Measurements from ENCODE around the gene METTL16. TPM values are rescaled to one million over a fixed set of nuclear protein-coding genes. Genes with fewer than 3 reads are reported as not detected.

Gene METTL16
- total RNA-seq, 1 experiment from 2014 or later, result 35.9 TPM

DNA sequence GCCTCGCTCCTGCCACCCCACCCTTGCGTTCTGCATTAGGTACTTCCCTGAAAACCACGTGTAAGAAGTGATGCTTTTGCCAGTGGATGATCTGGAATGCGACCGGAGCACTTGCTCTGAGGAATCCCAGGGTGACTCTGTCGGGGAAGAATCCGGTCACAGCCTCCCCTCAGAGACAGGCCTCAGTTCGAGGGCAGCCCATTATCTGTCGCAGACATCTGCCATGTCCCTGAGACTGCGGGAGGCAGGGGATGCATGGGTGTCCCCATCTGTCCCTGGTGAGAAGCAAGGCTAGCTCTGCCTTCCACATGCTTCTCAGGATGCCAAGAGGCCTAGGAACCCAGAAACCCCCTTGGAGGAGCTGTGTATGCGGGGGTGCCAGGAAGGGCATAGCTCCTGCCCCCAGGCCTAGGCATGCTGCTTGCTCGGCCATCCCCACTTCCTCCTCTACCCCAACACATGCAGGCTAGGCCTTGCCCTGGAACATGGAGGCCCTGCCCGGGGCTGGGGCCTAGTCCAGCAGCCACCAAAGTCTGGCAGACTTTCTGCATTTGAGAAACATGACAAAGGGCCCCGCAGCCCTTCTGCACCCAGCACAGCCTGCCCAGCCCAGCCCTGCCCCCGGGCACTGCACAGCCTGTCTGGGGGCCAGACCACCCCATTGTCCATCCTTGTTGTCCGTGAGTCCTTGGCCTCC lies 131.3 kb downstream of the METTL16 start:
- DNase-seq (ENCODE audit: low spot score), result no peak

DNA sequence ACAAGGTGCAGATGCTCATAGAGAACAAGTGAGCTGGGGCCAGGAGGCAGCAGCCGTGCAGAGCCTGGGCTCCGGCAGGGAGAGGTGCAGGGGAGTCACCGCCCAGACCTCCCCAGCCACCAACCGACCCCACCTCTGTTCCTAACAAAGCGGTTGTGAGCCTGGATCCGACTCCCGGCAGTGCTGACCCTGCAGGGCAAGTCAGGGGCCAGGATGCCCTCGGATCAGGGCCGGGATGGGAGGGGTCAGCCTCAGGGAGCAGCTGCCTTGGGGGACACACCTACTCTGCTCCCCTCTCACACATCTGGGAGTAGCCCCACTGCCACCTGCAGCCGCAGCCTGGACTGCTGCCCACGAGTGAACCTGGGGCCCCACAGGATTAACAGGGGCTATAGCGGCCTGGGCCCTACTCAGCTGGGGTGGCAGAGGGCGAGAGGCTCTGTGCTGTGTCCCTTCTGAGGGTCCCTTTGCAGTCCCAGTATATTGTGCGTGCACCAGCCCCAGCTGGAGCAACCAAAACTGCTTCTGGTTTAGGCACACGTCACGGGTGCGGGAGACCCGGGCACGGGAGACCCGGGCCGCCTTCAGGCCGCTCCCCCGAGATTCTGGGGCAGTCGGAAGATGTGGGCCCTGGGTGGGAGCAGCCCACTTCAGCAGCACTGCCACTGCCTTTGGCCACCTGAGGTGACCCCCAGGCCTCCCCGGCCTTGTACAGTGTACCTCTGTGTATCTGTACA lies 132.0 kb downstream of the METTL16 start:
- no peak for DNase-seq (ENCODE audit: low spot score)

DNA sequence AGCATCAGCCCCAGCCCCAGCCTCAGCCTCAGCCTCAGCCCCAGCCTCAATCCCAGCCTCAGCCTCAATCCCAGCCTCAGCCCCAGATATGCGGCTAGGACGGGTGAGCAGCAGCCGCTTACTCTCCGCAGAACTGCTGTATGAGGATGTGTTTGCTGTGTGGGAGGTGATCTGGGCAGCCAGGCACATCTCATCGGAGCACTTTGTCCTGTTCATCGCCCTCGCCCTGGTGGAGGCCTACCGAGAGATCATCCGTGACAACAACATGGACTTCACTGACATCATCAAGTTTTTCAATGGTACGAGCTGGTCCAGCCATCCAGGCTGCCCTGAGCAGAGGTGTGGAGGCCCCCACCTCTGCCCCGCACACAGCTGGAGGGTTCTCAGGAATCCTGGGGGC lies 132.8 kb downstream of the METTL16 start:
- DNase-seq (ENCODE audit: low spot score), result no peak

DNA sequence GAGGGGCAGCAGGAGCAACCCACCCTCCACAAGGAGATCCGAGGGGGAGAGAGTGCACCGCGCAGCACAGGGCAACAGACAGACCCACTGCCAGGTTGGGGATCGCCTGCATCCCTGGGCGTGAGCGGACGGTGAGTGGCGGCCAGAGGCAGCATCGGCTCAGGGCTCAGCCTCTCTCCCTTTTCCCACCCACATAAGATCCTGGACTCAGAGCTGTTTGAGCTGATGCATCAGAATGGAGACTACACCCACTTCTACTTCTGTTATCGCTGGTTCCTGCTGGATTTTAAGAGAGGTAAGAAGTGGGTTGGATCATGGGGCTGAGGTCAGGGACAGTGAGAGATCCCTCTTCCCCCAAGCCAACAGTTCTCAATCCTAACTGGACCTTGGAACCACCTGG lies 134.0 kb downstream of the METTL16 start:
- DNase-seq (ENCODE audit: low spot score), result no peak

DNA sequence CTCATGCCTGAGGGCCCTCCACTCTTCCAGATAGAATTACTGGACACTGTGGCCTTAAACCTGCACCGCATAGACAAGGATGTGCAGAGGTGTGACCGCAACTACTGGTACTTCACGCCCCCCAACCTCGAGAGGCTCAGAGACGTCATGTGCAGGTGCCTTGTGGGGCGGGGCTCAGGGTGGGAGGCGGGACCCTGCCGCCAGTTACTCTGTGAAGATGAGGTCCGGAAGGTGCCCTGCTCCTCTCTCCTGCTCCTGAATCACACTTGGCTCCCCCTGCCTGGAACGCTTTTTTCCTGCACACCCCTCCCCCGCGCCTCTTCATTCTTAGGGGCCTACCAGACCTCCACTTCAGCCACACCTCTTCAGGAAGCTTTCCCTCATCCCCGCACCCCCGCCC lies 135.6 kb downstream of the METTL16 start:
- no peak for DNase-seq (ENCODE audit: low spot score)

DNA sequence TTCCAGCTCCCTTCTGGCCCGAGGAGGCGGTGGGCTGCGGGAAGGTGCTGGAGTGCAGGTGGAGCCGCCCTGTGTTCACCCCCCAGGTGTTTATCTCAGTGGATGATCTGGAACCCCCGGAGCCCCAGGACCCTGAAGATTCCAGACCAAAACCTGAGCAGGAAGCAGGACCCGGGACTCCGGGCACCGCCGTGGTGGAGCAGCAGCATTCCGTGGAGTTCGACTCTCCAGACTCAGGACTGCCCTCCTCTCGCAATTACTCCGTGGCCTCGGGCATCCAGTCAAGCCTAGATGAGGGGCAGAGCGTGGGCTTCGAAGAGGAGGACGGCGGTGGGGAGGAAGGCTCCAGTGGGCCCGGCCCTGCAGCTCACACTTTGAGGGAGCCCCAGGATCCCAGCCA lies 136.3 kb downstream of the METTL16 start:
- DNase-seq (ENCODE audit: low spot score), result no peak

DNA sequence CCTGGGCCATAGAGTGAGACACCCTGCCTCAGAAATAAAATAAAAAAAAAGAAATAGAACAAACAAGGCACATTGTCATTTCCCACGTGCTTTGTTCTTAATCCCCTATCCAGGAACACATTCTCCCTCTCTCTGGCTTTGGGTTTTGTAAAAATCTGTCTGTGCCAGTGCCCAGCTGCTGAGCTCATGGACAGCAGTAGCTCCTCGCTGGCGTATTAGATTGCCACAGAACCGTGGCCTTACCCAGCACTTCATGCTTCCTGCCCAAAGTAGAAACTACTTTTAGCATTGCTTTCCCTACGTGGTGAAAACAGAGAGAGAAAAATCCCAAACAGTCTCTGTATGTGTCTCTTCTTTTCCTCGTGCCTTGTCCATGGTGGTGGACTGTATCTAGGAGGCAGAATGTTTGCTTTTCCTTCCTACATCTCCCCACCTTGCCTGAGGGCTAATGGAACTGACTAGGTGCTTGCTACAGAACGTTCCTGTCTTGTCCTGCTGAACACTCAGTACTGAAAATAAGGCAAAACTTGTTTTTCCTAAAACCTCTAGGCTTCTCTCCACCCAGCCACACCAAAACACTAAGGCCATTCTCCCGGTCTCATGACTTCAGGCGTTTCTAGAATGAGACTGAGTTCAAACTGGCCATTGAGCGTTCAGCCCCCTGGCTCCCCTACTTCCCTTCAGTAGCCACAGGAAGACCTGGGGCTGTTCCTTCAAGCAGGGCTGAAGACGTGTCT lies 137.0 kb downstream of the METTL16 start:
- no peak for DNase-seq (ENCODE audit: low spot score)

DNA sequence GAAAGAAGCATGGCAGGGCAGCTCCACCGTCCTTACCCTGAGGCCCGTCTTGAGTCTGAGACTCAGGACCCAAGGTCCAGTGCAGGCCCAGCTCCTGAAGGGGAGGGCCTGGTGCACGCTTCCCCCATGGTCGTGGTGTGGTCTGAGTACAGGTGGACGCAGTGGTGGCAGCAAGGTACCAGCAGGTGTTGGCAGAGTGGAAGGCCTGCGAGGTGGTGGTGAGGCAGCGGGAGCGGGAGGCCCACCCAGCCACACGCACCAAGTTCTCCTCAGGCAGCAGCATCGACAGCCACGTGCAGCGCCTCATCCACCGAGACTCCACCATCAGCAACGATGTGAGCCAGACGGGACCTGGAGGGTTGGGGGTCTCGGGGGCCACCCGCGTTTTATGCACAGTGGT lies 138.5 kb downstream of the METTL16 start:
- DNase-seq (ENCODE audit: low spot score), result no peak

DNA sequence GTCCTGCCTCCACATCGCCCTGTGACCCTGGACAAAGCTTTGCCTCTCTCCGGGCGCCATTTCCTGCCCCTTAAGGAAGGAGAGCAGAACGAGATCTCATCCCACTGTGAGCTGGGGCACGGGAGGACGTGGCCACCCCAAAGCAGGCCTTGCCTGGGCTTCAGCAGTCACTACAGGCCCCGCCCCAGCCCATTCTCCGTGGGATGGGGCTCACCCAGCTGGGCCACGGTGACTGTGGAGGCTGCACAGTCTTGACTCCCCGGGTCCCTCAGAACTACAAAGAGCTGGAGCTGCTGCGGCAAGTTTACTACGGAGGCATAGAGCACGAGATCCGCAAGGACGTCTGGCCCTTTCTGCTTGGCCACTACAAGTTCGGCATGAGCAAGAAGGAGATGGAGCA lies 139.0 kb downstream of the METTL16 start:
- no peak for DNase-seq (ENCODE audit: low spot score)

DNA sequence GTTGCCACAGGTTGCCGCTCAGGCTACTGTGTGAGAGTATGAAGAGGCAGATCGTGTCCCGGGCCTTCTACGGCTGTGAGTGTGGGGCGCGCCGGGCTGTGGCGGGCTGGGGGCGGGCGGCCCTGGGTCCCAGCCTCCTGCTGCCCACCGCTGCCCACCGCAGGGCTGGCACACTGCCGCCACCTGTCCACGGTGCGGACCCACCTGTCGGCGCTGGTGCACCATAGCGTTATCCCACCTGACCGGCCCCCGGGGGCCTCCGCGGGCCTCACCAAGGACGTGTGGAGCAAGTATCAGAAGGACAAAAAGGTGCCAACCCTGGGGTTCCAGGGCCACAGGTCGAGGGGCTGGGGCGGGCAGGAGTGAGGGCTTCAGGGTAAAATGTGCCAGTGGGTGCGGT lies 139.5 kb downstream of the METTL16 start:
- DNase-seq (ENCODE audit: low spot score), result no peak

DNA sequence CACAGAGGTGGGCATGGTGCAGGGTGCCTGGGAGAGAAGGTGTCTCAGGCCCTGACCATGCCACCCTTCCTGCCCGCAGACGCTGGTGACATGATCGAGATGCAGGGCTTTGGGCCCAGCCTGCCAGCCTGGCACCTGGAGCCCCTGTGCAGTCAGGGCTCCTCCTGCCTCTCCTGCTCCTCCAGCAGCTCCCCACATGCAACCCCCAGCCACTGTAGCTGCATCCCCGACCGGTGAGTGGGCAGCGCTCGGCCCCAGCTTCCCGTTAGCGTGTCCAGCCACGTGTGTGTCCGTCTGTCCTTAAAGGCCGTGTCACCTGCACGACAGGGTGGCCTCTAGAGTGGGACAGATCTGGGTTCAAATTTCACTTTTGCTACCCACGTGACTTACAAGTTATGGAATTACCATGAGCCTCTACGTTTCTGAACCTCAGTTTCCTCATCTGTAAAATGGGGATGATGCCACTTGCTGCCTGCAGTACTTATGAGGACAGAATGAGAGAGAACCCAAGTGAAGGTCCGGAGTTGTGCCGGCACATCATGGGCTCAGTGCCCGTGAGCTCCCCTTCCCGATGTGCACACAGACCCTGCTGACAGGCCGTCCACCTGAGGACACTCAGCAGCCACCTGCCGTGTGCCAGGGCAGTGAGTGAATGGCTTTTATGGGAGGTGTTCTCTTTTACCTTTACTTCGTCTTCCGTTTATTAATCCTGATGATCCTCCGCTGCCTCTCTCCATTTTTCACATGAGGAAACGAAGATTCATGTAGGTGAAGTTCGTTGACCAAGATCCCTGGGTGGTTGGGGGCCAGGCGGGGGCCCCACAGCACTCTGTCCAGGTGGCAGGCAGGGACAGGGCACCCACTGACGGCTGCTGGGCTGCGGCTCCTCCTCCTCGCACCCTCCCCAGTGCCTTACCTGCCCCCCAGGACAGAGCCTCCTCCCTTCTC lies 140.2 kb downstream of the METTL16 start:
- DNase-seq (ENCODE audit: low spot score), result no peak

DNA sequence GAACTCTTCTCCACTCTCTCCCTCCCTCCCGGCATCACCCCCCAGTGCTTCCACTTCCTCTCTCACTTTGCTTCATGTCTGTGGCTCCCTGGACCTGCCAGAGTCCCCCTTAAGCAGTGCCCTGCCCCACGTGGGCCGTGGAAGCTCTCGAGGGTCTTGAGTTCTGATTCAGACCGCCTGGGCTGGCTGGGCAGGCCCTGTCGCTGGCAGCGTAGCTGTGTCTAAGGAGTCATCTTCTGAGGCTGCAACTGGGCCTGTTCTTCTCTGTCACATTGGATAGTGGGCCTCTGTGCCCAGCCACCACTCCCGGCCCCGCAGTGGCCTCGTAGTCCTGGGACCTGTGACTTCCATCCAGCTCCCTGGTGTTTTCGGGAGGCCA lies 141.5 kb downstream of the METTL16 start:
- no peak for DNase-seq (ENCODE audit: low spot score)

DNA sequence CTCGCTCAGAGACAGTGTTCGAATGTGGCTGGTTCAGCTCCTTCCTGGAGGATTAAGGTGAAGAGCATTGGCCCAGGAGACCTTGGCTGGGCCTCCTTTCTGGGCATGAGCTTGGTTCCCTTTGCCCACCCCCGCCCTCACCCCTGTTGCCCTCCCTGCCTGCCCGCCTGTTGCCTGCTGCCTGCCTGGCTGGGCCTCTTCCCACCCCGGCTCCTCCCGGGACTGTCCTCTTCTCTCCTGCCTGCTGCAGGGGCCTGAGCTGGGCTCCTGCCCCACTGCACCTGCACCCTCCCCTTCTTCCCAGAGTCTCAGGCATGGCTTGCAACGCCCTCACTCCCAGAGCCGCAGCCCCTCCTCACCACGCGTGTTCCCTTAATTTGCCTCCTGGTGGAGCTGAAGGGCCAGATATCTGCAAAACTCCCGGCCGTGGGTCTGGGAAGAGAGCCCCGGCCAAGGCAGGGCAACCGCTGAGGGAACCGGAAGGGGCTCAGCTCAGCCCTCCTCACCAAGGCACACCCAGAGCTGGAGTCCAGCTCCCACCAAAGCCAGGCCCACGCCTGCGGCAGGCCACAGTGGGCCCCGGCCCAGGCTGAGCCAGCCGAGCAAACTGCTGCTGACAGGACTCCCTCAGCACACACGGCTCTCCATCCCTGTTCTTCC lies 142.0 kb downstream of the METTL16 start:
- no peak for DNase-seq (ENCODE audit: low spot score)

DNA sequence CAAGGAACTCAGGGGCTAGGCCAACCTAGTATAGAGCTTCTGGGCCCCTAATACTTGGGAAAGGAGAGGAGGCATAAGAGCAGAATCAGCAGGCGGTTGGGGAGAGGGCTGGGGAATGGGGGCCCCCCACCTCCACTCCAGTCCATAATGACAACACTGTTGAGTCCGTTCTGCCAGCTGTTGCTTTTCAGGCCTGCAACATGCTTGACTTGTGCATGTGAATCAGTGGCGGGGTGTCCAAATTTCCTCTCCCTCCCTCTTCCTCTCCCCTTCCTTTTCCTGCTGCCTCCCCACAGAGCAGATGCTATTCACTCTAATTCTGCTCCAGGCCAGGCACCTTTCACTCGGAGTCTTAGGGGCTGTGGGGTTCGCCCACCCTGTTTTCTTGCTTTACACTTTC lies 142.6 kb downstream of the METTL16 start:
- DNase-seq (ENCODE audit: low spot score), result no peak

DNA sequence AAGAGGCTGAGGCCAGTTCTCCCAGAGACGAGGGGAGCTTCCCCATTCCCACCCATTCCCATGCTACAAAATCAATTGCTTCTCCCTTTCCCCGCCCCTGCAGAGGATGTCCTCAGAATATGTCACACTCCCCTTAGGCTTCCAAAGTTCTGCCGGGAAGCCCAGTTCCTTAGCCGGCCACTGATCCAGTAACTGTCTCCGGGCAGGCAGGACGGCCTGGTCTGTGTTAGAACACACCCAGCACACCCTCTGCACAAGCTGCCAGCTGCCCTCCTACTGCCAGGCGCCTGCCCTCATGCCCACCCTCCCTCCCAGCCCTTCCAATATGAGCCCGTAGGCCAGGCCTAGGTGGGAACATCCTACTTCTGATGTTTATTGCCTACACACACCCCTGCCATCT lies 143.3 kb downstream of the METTL16 start:
- DNase-seq (ENCODE audit: low spot score), result no peak

DNA sequence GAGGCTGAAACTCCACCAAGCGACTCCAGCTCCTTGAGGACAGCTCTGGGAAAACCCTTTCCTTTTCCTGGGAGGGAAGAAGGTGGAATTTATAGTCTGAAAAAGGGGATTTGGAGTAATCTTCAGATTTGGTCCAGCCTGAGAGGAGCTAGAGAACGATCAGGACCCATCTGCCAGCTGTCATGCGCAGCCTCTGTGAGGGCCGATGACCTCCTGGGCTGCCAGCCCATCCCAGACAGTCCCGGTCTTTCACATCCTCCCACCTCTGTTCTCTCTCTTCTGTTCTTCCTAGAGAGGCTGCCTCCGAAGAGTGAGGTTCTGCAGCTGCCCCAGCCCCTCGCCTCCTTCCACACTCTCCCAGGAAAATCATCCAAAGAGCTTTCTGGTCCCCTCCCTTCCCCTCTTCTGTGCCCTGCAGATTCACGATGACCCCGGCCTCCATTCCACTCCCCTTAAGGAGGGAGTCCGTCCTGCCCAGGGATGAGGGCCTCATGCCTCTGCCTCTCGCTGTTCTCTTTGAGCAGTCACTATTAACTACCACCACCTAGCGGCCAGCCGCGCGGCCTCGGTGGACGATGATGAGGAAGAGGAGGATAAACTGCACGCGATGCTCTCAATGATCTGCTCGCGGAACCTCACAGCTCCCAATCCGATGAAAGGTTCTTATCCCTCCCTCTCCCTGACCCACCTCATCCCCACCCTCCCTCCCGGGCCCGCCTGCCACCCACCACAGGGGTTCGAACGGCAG lies 144.8 kb downstream of the METTL16 start:
- no peak for DNase-seq (ENCODE audit: low spot score)
